Gastrocnemius medialis (tissue), 4 donors: ENCODE data around the gene MCU. TPM values are rescaled to one million over a fixed set of nuclear protein-coding genes. Genes with fewer than 3 reads are reported as not detected.
"Not testable (repeated sequence)": the region's sequence is repeated elsewhere in the genome, so short reads cannot be mapped to it uniquely, and the experiment has no call there.

Source experiments
- ATAC-seq, 2 donors: fragments of 150-250 bp; one replicate each; pipeline ENCODE4 v1.9.1; 2016
- DNase-seq, 2 donors: peaks; one replicate each; pipeline ENCODE4 v3.0.0-alpha.2; 2019
- H3K27ac ChIP-seq, 4 donors: fragments of 200-600 bp; sonication (generic); 1 replicate in 1 of 4; 2 replicates in 3 of 4; pipeline ENCODE4 v1.5.1; 2016 to 2018; ENCODE audit warnings: mild to moderate bottlenecking in 2 of 4, moderate library complexity in 1 of 4
- H3K27me3 ChIP-seq, 3 donors: fragments of 200-600 bp; sonication (generic) in 2 of 3; 1 replicate in 1 of 3; 2 replicates in 2 of 3; pipeline versions ENCODE4 v1.5.1 to v1.6.0; 2016 to 2019; ENCODE audit warnings: mild to moderate bottlenecking in 1 of 3, moderate library complexity in 1 of 3
- H3K36me3 ChIP-seq, 2 donors: fragments of 200-600 bp; sonication (generic) in 1 of 2; one replicate each; pipeline ENCODE4 v1.5.1; 2017 to 2018
- H3K4me1 ChIP-seq, 2 donors: fragments of 200-600 bp; sonication (generic) in 1 of 2; one replicate each; pipeline ENCODE4 v1.5.1; 2016 to 2017; ENCODE audit warnings: mild to moderate bottlenecking in 2 of 2
- H3K4me3 ChIP-seq, 4 donors: fragments of 200-600 bp; sonication (generic) in 3 of 4; 1 replicate in 1 of 4; 2 replicates in 3 of 4; pipeline ENCODE4 v1.5.1; 2016 to 2019; ENCODE audit warnings: mild to moderate bottlenecking in 2 of 4
- H3K9me3 ChIP-seq, 3 donors: fragments of 200-600 bp; sonication (generic) in 2 of 3; 1 replicate in 1 of 3; 2 replicates in 2 of 3; pipeline ENCODE4 v1.5.1; 2016 to 2019
- CTCF ChIP-seq, 5 experiments: fragments of 450-650 bp in 3 of 5; fragments of 200-600 bp in 2 of 5; sonication (generic) in 2 of 5; IDR thresholded peaks in 4 of 5; conservative IDR thresholded peaks in 1 of 5; 1 replicate in 4 of 5; 2 replicates in 1 of 5; pipeline ENCODE4 v1.5.1; 2016 to 2019; ENCODE audit warnings: antibody characterized with exemption in 5 of 5, mild to moderate bottlenecking in 3 of 5, moderate library complexity in 3 of 5
- POLR2A ChIP-seq, 2 donors: fragments of 450-650 bp; IDR thresholded peaks; one replicate each; pipeline ENCODE4 v1.6.1; 2017; ENCODE audit warnings: antibody characterized with exemption in 2 of 2, mild to moderate bottlenecking in 2 of 2, moderate library complexity in 2 of 2
- in situ Hi-C, 4 donors: fragments of 200-750 bp; cut with MboI; loops; one replicate each; pipeline versions ENCODE4 v1.15.0 to v1.8.0; 2017; ENCODE audit warnings: low sequenced_read_pairs in 4 of 4
- intact Hi-C: fragments of 100-400 bp; cut with DNase I; formaldehyde crosslinking; loops from one replicate; pipeline ENCODE4 v1.15.1; 2023; ENCODE audit warnings: low total_unique reads
- total RNA-seq, 4 donors: library from RNA; depleted of rRNA; stranded (reverse); fragments of >200 nt; gene quantifications; one replicate each; pipeline versions ENCODE4 v1.1.0 to v1.2.3, GENCODE V29; 2016

MCU gene
- total RNA-seq, 4 donors from 2014 or later = 25.1 to 61.3 (median 49.0) TPM

DNA sequence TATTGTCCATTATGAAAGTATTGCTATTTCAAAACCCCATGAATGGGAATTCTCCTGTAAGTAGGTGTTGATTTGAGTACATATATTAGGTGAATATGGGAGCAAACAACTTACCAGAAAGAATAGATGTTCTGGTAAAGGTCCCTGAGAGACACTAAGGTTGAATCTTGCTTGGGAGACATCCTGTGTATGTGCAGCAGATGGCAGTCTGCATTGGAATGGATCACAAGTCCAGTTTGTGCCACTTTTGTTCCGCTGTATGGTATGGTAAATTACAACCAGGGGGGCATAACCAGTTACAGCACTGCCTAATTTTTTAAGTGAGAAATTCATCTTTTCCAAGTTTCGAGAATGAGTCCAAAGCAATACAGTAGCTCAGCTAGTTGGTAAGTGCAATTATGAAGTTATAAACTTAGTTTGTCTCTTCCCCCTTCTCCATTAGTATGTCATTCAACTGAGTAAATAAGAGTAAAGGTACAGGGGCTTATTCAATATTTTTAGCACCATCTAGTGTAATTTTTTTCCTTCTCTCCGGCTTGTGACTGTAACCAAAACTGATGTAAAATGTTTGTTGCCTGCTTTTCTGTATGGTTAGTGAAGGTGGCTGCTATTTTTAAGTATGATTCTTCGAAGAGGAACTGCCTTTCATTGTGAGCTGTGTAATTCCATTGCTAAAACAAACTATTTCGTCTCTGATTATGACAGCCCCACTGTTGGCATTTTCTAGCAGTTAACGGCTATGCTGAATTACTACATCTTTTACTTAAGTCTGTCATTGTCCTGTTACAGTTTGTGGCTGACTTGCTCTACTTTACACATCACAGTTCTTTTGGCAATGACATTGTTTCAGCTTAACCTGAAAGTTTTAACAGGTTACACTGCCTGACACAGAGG lies 2.8 kb downstream of the MCU start:
- Histone ChIP-seq H3K9me3 (no peaks in the 10 kb centered on the region), H3K27ac (peak overlapping the region; percentile 69 to 92 (median 80)), H3K27me3 (no peaks in the 10 kb centered on the region), H3K4me3 (peak overlapping the region; percentile 29 to 84 (median 62)), H3K4me1 (peaks cover 43 to 55% of the 10 kb centered on the region in 2 donors), H3K36me3 (no peaks in the 10 kb centered on the region)
- ATAC-seq = peak; percentile 55 to 63
- DNase-seq = peak; percentile 30 to 48
- in situ Hi-C loops = loop anchor here in 3 of 4 donors (5.0 to 25.0 kb wide), 2 partner anchors 138 to 332 kb away; partner anchors contain the start of gene DNAJB12 (in 3 of the 3)
- TF ChIP-seq POLR2A (IDR thresholded peaks at IDR 0.05) (no peak), CTCF (IDR thresholded peaks at IDR 0.05 in 4 of 5, conservative IDR thresholded peaks at IDR 0.05 in 1 of 5) (peak; percentile 51 to 72 (median 58))
- intact Hi-C loops = loop anchor here (1.0 to 5.0 kb wide), 6 partner anchors 46 to 883 kb away; partner anchors contain the start of genes ECD and FAM149B1

GRCh38 chr10:72695496-72695895 lies 3.6 kb downstream of the MCU start:
- Histone ChIP-seq H3K36me3 (no peaks in the 10 kb centered on the region), H3K27ac (peak overlapping the region; percentile 69 to 92 (median 80)), H3K9me3 (no peaks in the 10 kb centered on the region), H3K4me3 (no peak overlapping the region), H3K27me3 (no peaks in the 10 kb centered on the region), H3K4me1 (peaks cover 39 to 52% of the 10 kb centered on the region in 2 donors)
- in situ Hi-C loops (loop anchor here in 3 of 4 donors (5.0 to 25.0 kb wide), 2 partner anchors 137 to 333 kb away; partner anchors contain the start of gene DNAJB12 (in 3 of the 3)), intact Hi-C loops (loop anchor here (2.0 kb wide), 1 partner anchor 45 kb away; no protein-coding TSS in a partner anchor)
- TF ChIP-seq CTCF (IDR thresholded peaks at IDR 0.05 in 4 of 5, conservative IDR thresholded peaks at IDR 0.05 in 1 of 5) (no peak), POLR2A (IDR thresholded peaks at IDR 0.05) (no peak)
- DNase-seq (no peak), ATAC-seq (no peak)

- H3K36me3 ChIP-seq = no peaks in the 10 kb centered on the region
- H3K9me3 ChIP-seq = no peaks in the 10 kb centered on the region
- H3K27ac ChIP-seq = no peak overlapping the region
- H3K27me3 ChIP-seq = no peaks in the 10 kb centered on the region
- in situ Hi-C loops = loop anchor here in 3 of 4 donors (5.0 to 25.0 kb wide), 2 partner anchors 135 to 335 kb away; partner anchors contain the start of gene DNAJB12 (in 3 of the 3)
- intact Hi-C loops = no loop called here
- ATAC-seq (no peak), DNase-seq (no peak)
- TF ChIP-seq POLR2A (IDR thresholded peaks at IDR 0.05) (no peak), CTCF (IDR thresholded peaks at IDR 0.05 in 4 of 5, conservative IDR thresholded peaks at IDR 0.05 in 1 of 5) (no peak)
- no peak overlapping the region for H3K4me3 ChIP-seq
- peaks cover 42 to 44% of the 10 kb centered on the region in 2 donors for H3K4me1 ChIP-seq
These were observed 5.8 kb downstream of the MCU start for GRCh38 chr10:72697716-72698115.

DNA sequence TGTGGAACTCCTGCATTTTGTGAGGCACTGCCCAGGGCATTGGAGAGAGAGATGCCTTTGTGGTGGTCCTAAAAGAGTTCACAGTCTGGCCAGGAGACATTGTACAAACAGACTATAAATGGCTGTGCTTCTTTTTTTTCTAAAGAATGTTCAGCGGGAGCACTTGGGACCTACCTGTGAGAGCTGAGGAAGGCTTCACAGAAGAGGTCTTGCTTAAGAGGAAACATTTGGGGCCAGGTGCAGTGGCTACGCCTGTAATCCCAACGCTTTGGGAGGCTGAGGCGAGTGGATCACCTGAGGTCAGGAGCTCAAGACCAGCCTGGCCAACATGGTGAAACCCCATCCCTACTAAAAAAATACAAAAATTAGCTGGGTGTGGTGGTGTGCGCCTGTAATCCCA lies 10.5 kb downstream of the MCU start:
- H3K4me3 ChIP-seq, H3K27me3 ChIP-seq, DNase-seq, intact Hi-C loops, H3K9me3 ChIP-seq, H3K36me3 ChIP-seq: not testable (repeated sequence)
- peak overlapping the region in 2 of 4 donors; percentile 8 to 28 for H3K27ac ChIP-seq
- ATAC-seq = peak in 1 of 2 donors; percentile 24
- in situ Hi-C loops = loop anchor here in 2 of 4 donors (10.0 kb wide), 2 partner anchors 122 to 132 kb away; no protein-coding TSS in a partner anchor
- H3K4me1 ChIP-seq = peaks cover 18% of the 10 kb centered on the region in 2 donors
